Thyroid gland (tissue), 4 donors: ENCODE results near the gene TMIGD2.

Experiments used
- CTCF ChIP-seq, 6 experiments: fragments of 200-600 bp in 3 of 6; fragments of 450-650 bp in 3 of 6; sonication (generic) in 3 of 6; IDR thresholded peaks; one replicate each; pipeline ENCODE4 v1.5.1; 2016 to 2019; ENCODE audit warnings: antibody characterized with exemption in 6 of 6, mild to moderate bottlenecking in 2 of 6, inconsistent platforms in 1 of 6, moderate library complexity in 1 of 6
- POLR2A ChIP-seq, 2 donors: fragments of 450-650 bp; IDR thresholded peaks; one replicate each; pipeline ENCODE4 v1.6.1; 2017; ENCODE audit warnings: antibody characterized with exemption in 2 of 2, mild to moderate bottlenecking in 2 of 2, moderate library complexity in 1 of 2

- TF ChIP-seq CTCF (IDR thresholded peaks at IDR 0.05) (no peak), POLR2A (IDR thresholded peaks at IDR 0.05) (no peak)
Measured at GRCh38 chr19:4322942-4323665, 20.9 kb upstream of the TMIGD2 start.
